AG10803 (cell line): ENCODE results near the gene COQ8B.

ENCODE experiments used
- DNase-seq: peaks from one replicate; pipeline ENCODE4 v3.0.0; 2010; ENCODE audit warnings: low read depth
- H3K4me3 ChIP-seq: 2 replicates; pipeline ENCODE4 v1.5.1; 2011; ENCODE audit warnings: mild to moderate bottlenecking, low read length, control low read depth
- TF ChIP-seq, protein P1 (sequence below): conservative IDR thresholded peaks from 2 replicates; pipeline ENCODE4 v1.5.1; 2011; ENCODE audit warnings: mild to moderate bottlenecking, low read length, control low read depth, inconsistent platforms

The COQ8B gene

GRCh38 chr19:40685563-40685962 lies 31.1 kb downstream of the COQ8B start:
- peak; percentile 13 for DNase-seq
- TF ChIP-seq, protein P1, sequence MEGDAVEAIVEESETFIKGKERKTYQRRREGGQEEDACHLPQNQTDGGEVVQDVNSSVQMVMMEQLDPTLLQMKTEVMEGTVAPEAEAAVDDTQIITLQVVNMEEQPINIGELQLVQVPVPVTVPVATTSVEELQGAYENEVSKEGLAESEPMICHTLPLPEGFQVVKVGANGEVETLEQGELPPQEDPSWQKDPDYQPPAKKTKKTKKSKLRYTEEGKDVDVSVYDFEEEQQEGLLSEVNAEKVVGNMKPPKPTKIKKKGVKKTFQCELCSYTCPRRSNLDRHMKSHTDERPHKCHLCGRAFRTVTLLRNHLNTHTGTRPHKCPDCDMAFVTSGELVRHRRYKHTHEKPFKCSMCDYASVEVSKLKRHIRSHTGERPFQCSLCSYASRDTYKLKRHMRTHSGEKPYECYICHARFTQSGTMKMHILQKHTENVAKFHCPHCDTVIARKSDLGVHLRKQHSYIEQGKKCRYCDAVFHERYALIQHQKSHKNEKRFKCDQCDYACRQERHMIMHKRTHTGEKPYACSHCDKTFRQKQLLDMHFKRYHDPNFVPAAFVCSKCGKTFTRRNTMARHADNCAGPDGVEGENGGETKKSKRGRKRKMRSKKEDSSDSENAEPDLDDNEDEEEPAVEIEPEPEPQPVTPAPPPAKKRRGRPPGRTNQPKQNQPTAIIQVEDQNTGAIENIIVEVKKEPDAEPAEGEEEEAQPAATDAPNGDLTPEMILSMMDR = no peak
- no peak overlapping the region for H3K4me3 ChIP-seq

DNA sequence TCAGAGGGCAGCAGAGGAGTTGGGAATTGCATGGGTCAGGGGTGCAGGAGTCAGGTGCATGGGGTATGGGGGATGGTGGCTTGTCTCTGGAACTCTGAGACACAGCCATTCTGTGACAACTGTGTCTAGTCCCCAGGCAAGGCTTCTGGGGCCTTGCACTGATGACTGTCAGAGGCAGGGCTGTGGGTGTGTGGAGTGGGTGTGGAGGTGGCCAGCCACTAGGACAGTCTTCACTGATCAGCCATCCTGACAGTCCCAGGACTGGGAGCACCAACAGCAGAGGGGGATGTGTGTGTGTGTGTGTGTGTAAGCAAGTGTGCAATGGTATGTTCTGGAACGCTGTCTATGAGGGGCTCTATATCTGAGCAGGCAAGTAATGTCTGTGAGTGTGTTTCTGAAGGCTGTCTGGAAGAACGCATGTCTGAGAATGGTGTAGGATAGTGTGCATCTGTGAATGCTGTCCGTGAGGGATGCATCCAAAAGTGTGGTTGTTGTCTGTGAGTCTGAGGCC lies 31.6 kb downstream of the COQ8B start:
- no peak overlapping the region for H3K4me3 ChIP-seq
- TF ChIP-seq, protein P1 = no peak
- DNase-seq = no peak

DNA sequence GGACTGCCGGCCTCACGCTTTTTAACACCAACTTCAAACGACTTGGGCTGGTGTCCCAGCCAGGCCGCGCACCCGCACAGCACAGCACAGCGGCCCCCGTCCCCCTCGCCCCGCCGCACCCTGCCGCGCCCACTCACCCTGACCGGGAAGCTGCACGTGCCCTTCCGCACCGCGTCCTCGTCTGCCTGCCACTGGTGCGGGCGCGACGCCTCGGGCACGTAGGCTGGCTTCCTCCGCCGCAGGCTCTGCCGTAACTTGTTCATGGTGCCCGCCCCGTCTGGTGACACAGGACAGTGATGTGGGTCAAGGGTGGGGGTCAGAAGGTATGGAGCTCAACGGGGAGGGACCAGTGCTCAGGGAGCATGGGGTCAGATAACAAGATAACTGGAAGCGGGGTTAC lies 32.4 kb downstream of the COQ8B start:
- DNase-seq = no peak
- TF ChIP-seq, protein P1 = no peak

DNA sequence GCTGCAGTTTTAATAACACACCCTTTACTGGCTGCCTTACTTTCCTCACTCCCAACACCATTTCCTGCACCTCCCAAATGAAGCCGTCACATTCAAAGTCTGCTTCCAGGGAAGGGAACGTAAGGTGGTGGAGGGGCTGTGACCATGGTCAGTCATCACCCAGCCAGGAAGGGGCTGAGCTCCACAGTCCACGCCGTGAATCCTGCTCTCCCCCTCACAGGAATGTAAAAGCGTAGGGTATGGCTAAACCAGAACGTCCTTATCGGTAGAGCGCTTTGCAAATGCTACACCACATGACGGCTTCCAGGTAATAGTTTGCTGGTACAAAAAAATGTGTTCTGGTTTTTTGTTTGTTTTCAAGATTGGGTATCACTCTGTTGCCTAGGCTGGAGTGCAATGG lies 33.2 kb downstream of the COQ8B start:
- TF ChIP-seq, protein P1 = no peak
- no peak overlapping the region for H3K4me3 ChIP-seq
- DNase-seq = no peak

More for the DNA sequence above, 32.4 kb downstream of the COQ8B start:
- H3K4me3 ChIP-seq = no peak overlapping the region

DNA sequence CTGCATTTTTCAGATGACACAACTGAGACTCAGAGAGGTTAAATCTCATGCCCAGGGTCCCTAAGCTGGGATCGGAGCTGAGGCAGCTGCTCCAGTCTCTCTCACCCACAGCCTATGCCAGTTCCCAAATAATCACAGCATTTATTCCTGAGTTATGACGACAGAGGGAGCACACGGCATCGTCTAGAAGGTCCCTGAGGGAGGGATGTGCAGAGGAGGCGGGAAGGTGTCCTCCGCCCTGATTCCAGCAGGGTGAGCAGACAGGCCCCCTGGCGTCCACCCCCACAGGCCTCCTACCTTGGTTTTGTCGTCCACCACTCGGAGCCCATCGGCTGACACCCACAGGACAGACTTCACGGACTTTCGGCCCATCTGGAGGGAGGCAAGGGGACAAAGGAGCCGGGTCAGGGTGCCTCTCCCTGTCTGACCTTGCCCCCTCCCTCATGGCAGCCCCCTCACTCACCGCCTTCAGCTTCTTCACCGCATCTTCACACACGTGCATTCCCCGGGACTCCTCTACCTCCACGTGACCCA lies 34.2 kb downstream of the COQ8B start:
- no peak for DNase-seq
- no peak overlapping the region for H3K4me3 ChIP-seq
- TF ChIP-seq, protein P1 = no peak

GRCh38 chr19:40681039-40681438 lies 35.6 kb downstream of the COQ8B start:
- TF ChIP-seq, protein P1 = no peak
- H3K4me3 ChIP-seq = no peak overlapping the region
- no peak for DNase-seq

- no peak for DNase-seq
- TF ChIP-seq, protein P1 = no peak
- H3K4me3 ChIP-seq = no peak overlapping the region
Measured at GRCh38 chr19:40677156-40677555, 39.5 kb downstream of the COQ8B start.
